GM18951 (cell line): Measurements from ENCODE around the gene ZFP36L2.

Source experiments
- POLR2A ChIP-seq: IDR thresholded peaks from 4 replicates; pipeline ENCODE4 v1.6.1; 2011; ENCODE audit warnings: mild to moderate bottlenecking; ENCODE audit not compliant: insufficient read length, insufficient read depth; ENCODE audit errors: extremely low read depth
- in situ Hi-C: fragments of 300-500 bp; cut with MboI; formaldehyde crosslinking; loops from one replicate; pipeline ENCODE4 v1.12.0; 2022; ENCODE audit warnings: low sequenced_read_pairs, mixed read lengths, inconsistent platforms; ENCODE audit not compliant: unreplicated experiment

The ZFP36L2 gene

DNA sequence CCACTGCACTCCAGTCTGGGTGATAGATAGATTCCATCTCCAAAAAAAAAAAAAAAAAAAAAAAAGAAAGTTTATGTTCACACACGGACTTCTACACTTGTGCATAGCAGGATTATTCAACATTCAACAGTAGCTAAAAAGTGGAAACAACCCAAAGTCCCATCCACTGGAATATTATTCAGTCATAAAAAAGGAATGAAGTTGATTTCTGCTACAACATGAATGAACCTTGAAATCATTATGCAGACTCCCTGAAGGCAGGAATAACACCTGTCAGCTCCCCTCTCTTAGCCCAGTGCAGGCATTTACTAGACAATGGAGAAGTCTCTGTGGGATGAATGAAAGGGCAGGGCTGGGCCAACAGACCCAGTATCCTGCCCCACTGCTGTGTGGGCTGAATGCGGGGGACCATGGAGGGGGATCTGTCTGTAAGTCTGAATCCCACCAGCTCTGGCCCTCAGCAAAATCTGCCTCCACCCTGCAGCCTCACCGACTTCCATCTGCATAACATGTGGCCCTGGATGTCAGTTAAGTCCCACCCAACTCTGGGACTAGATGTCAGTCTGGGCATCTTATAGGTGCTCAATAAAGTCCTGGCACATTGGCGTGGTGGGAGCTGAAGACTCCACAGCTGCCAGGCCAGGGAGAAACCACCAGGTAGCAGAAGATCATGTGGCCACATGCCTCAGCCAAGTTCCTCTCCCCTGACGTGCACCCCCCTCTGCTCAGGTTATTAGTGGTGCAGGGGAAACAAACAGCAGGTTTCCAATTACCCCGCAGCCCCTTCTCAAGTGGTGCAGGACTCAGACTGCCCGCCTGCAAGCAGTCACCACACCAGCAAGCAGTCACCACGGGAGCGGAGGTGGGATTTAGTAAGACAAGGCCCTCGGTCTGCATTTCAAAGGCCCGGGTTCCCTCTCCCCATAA is 8.9 kb downstream of the ZFP36L2 start:
- no peak for TF ChIP-seq POLR2A
- in situ Hi-C loops: no loop called here

DNA sequence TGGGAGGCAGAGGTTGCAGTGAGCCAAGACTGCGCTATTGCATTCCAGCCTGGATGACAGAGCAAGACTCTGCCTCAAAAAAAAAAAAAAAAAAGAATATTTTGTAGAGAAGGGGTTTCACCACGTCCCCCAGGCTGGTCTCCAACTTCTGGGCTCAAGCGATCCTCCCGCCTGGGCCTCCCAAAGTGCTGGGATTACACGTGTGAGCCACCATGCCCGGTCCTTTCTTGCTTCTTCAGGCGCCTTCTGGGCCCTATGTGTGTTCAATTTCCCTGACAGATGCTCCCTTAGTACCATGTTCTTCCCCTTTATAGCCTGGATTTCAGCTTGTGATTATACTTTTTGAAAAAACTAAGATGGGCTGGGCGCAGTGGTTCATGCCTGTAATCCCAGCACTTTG is 9.8 kb downstream of the ZFP36L2 start:
- TF ChIP-seq POLR2A: no peak
- in situ Hi-C loops: no loop called here

DNA sequence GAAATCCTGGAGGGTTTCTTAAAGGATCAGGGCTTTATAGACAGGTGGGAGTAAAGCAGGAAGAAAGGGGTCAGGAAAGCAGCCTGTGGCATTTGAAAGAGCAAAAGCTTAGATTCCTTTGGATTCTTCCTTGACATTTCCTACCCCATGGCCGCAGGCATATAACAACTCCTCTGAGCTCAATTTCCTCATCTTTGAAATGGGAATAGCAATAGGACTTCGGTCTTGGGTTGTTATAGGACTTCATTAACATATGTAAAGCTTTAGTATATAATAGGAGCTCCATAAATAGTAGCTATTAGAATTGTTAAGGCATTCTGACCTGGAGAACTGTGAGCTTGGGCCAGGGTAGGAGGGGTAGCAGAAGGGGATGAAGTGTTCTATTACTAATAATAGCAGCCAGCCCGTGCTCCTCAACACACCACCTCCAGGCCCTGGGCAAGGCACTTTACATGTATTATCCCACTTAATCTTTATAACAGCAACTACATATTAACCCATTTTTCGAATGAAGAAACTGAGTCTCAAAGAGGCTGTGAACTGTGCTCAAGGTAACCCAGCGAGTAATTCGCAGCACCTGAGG is 10.6 kb downstream of the ZFP36L2 start:
- in situ Hi-C loops: no loop called here
- TF ChIP-seq POLR2A: no peak

DNA sequence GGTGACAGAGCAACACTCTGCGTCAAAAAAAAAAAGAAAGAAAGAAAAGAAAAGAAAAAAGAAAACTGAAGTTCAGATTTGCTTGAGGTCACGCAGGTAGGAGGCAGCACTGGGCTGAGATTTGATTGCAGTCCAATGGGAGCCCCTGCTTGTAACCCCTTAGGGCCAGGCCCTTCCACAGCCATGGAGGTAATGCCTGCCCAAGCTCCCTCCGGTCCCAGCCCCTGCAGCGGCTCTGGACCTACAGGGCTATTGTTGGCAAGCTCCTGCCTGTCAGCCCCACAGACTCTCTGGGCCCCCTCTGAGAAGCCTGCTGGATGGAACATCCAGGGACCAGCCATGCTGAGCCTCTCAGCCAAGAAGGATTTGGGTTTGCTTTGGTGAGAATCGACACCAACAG is 12.2 kb downstream of the ZFP36L2 start:
- in situ Hi-C loops: no loop called here
- TF ChIP-seq POLR2A: no peak

DNA sequence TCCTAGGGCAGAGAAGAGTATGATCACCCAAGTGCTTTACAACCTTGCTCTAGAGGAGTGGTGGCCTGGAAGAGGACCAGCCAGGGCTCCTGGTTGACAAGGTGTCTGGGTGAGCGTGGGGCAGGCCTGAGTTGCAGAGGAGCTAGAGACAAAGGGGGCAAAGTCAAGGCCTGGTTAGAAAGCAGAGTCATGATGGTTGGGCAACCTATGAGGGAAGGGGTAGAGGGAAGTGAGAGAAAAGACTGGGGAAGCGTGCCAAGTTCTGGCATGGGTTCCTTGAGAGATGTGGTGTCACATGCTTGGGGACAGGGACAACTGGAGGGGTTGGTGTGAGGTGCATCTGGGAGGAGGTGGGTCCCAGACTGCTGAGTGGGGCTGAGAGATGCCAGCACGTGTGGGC is 13.5 kb downstream of the ZFP36L2 start:
- in situ Hi-C loops: no loop called here
- TF ChIP-seq POLR2A: no peak

DNA sequence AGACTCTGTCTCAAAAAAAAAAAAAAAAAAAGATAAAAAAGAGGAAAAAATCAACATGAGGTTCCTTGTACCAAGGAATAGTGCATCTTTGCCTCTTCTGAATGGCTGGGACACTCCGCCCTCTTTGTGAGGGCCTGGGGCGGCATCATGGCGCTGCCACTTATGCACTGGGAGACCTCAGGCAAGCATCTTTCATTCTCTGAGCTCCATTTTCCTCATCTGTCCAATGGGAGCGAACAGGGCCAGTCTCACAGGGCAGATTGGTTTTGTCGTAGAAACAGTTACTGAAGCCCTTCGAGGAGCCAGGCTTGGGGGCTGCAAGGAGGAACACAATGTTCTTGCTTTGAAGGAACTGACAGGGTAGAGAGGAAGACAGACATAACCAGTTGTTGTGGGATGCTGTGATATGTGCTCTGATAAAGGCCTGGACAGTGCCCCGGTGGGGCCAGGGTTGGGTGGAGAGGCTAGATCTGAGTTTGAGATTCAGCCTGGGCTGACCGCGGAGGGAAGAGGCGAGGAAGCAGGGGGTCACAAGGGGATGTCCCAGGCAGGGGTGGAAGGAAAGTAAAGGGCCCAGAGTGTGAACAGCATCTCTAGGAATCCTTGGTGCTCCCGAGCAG is 14.1 kb downstream of the ZFP36L2 start:
- in situ Hi-C loops: no loop called here

DNA sequence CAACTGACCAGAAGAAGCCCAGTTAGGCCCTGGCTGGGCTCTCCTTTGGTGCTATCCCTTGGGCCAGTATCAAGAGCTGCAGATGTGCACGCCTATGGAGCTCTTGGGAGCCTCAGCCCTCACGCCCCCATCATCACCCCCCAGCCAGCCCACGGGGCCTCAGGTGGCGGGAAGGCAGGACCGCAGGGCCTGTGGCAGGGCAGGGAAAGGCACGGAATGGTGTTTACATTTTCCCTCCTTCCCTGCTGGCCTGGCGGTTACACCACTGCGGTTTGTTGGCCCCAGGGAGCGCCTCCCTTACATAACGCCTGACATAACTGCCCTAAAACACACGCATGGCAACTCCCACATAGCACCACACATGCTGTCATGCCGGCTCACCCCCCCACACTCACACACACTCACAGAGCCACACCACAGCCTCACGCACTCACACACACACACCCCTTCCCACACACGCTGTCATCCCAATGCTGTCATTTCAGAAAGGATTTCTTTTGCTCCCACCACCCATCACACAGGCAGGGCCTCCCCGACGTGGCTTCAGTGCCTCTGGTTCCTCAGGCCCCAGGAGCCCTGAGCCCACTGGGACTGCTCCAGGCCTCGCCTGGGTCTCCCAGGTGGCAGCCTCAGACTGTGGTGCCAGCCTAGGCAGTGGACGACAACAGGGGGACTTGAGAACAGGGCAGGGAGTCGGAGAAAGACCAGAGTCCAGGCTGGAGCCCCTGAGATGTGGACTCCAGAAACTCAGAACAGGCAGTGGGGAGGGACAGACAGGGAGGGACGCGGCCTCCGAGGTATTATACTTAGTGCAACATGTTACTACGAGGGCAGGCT is 15.7 kb downstream of the ZFP36L2 start:
- in situ Hi-C loops: no loop called here
- no peak for TF ChIP-seq POLR2A

More for the DNA sequence above, 14.1 kb downstream of the ZFP36L2 start:
- no peak for TF ChIP-seq POLR2A

DNA sequence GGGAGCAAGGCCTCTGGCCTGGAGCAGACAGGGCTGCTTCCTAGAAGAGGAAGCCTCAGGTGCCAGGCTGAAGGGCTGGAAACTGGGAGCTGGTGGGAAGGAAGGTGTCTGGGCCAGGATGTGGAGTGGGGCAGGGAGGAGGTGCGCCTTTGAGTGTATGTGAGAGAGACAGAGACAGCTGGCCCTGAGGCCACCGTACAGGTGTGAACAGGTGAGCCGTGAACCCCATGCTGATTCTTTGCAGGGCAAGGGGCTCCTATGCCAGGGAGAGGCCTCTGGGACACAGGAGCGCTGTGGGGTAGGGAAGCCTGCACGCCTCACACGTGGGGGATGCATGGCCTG is 16.3 kb downstream of the ZFP36L2 start:
- in situ Hi-C loops: no loop called here
- no peak for TF ChIP-seq POLR2A

DNA sequence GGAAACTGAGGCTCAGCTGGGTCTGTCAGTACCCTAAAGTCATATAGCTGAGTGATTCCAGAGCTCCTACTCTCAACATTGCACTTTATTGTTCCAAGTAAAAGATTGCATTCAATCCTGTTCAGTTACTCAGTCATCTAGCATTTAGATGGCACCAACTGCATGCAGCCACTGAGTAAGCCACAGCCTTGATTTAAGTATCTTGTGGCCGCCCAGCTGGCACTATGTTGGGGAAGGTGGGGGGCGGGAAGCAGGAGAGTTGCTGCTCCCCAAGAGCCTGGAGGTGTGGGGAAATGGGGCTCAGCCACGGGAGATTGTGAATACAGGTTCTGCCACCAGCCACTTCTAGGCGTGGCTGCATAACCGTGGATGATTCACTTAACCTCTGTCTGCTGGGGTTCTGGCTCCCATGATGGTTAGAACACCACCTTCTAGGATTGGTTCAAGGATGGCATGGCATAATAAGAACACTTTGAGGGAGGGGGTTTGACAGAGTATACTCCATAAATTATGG is 17.1 kb downstream of the ZFP36L2 start:
- in situ Hi-C loops: no loop called here
- no peak for TF ChIP-seq POLR2A

DNA sequence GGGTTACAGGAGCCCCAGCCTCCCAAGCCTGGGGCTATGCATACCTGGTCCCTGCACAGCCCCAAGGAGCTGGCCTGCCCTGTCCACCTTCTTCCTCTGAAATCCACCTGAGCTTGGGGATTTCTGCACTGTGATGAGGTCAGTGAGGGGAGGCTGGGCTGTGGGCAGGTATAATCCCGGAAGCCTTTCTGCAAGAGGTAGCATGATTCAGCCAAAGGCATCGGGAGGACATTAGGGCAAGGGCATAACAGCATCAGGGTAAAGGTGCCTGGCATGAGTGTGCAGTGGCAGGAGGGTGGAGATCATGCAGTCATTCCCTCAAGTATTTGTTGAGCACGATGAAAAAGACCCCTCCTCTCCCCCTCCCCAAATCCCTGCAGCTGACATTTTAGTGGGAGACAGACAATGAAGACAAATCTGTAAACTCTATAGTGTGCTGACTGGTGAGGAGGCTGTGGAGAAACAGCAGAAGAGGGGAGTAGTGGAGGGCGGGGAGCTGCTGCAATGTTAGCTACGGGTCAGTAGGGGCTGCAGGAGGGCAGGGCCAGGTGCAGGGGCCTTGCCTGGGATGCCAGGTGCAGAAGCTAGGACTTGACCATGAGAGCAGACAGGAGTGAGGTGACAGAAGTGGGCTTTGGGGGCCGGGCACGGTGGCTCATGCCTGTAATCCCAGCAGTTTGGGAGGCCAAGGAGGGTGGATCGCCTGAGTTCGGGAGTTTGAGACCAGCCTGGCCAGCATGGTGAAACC is 18.7 kb downstream of the ZFP36L2 start:
- TF ChIP-seq POLR2A: no peak
- in situ Hi-C loops: no loop called here

DNA sequence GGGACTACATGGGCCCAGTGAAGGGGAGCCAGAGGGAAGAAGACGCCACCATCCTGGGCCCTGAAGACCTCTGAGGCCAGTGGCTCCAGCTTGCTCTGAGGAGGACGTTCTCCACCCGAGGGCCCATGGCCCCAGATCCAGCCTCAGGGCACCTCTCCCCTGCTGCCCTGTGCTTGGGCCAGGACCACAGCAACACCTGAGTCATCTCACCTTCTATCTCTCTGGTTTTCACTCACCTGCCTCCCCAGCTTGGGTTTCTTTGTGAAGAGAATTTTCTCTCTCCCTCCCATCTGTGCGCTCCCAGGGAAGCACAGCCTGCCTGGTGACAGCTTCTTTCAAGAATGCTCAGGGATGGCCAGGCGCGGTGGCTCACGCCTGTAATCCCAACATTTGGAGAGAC is 19.8 kb downstream of the ZFP36L2 start:
- no peak for TF ChIP-seq POLR2A
- in situ Hi-C loops: no loop called here

DNA sequence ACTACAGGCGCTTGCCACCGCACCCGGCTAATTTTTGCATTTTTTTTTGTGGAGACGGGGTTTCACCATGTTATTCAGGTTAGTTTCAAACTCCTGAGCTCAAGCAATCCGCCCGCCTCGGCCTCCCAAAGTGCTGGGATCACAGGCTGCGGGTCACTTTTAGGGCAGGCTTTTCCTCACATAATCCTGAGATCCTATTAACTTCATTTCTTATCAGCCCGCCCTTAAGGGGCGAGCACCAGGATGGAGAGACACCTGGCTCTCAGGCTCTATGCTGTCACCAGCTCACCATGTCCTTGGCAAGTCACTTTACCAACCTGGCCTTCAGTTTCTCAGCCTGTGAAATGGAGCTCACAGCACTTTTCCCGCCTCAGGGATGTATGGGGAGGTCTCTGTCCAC is 23.0 kb downstream of the ZFP36L2 start:
- in situ Hi-C loops: no loop called here
- TF ChIP-seq POLR2A: no peak
